GM12891 (cell line): ENCODE data around the gene NCOA6.

Experiments used
- POLR2A ChIP-seq: IDR thresholded peaks from 2 replicates; pipeline ENCODE4 v1.6.1; 2011; ENCODE audit warnings: low read depth, low read length, control low read depth
- POLR2AphosphoS5 ChIP-seq: IDR thresholded peaks from 2 replicates; pipeline ENCODE4 v1.6.1; 2011; ENCODE audit warnings: low read depth, low read length, control low read depth
- POU2F2 ChIP-seq: IDR thresholded peaks from 2 replicates; pipeline ENCODE4 v1.6.1; 2011; ENCODE audit warnings: low read depth, mild to moderate bottlenecking, control low read depth, low read length, moderate library complexity
- SPI1 ChIP-seq: IDR thresholded peaks from 2 replicates; pipeline ENCODE4 v1.6.1; 2011; ENCODE audit warnings: low read depth, low read length, control low read depth
- TAF1 ChIP-seq: IDR thresholded peaks from 2 replicates; pipeline ENCODE4 v1.6.1; 2011; ENCODE audit warnings: low read depth, low read length, control low read depth

DNA sequence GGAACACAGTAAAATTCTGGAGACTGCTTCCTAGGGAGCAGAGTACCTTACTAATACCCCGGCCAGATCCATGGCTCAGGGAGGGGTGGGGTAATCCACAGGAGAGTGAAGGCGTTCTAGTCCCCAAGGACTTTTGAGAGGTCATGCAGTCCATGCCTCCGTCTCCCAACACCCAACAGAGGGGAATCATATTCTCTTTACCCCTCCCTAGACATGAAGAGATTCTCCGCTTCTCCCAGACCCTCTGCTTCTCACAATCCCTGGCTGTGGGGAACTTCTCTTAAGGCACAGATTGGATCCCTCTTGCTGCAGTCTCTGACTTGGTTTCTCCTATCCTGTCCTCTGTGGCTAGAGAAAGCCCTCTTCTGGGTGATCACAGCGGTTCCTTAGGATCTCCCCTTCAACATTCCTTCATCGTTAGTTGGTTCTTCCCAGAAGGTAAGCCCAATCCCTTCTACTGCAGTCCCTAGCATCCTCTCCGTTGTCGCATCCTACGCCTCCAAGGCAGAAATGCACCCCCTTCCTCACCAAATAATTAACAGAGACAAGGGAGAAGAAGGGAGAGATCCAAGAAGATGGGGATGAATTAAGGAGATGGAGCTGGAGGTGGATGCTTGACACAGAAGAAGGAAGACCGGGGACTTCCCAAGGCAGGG lies 46.6 kb upstream of the NCOA6 start:
- no peak for TF ChIP-seq TAF1
- no peak for TF ChIP-seq POLR2A
- TF ChIP-seq SPI1, result no peak
- TF ChIP-seq POLR2AphosphoS5, result no peak
- no peak for TF ChIP-seq POU2F2
